ENCODE measurements around the gene GJA5.

Gene GJA5

GRCh38 chr1:147760481-147761260 is at the start of gene GJA5:
GJA5 (minus strand) TSS chr1:147760602; CDS start chr1:147759238, 1,364 bp downstream.
- TF ChIP-seq, protein P1, sequence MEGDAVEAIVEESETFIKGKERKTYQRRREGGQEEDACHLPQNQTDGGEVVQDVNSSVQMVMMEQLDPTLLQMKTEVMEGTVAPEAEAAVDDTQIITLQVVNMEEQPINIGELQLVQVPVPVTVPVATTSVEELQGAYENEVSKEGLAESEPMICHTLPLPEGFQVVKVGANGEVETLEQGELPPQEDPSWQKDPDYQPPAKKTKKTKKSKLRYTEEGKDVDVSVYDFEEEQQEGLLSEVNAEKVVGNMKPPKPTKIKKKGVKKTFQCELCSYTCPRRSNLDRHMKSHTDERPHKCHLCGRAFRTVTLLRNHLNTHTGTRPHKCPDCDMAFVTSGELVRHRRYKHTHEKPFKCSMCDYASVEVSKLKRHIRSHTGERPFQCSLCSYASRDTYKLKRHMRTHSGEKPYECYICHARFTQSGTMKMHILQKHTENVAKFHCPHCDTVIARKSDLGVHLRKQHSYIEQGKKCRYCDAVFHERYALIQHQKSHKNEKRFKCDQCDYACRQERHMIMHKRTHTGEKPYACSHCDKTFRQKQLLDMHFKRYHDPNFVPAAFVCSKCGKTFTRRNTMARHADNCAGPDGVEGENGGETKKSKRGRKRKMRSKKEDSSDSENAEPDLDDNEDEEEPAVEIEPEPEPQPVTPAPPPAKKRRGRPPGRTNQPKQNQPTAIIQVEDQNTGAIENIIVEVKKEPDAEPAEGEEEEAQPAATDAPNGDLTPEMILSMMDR (conservative IDR thresholded peaks at IDR 0.05; ENCODE audit: low read length): no peak
- no peak for TF ChIP-seq EZH2phosphoT487 (IDR thresholded peaks at IDR 0.05; ENCODE audit: borderline replicate concordance)
- Histone ChIP-seq H3K79me2 (ENCODE audit: insufficient read depth, low read length) (no peaks in the 10 kb centered on the region), H3K27me3 (ENCODE audit: insufficient read depth, low read length, poor library complexity, severe bottlenecking) (no peaks in the 10 kb centered on the region), H3K4me2 (ENCODE audit: low read depth, low read length, poor library complexity, severe bottlenecking) (peak within 1 kb of the TSS; percentile 81), H2AFZ (ENCODE audit: low read length) (peak within 1 kb of the TSS; percentile 50), H4K20me1 (ENCODE audit: insufficient read depth, low read length, poor library complexity, severe bottlenecking) (no peaks in the 10 kb centered on the region), H3K9me2 (replicated peaks; ENCODE audit: low read depth, low read length) (no peaks in the 10 kb centered on the region), H3K4me1 (ENCODE audit: insufficient read depth, low read length, poor library complexity, severe bottlenecking) (peaks cover 64% of the 10 kb centered on the region), H3K9ac (ENCODE audit: low read depth, low read length, poor library complexity, severe bottlenecking) (peak within 1 kb of the TSS; percentile 30), H3K36me3 (ENCODE audit: insufficient read depth, low read length) (no peaks in the 10 kb centered on the region), H3K4me3 (ENCODE audit: low read length, poor library complexity, severe bottlenecking) (no peak within 1 kb of the TSS), H3F3A (ENCODE audit: low read depth) (no peaks in the 10 kb centered on the region), H3K9me3 (ENCODE audit: insufficient read depth, low read depth, low read length) (no peaks in the 10 kb centered on the region)

DNA sequence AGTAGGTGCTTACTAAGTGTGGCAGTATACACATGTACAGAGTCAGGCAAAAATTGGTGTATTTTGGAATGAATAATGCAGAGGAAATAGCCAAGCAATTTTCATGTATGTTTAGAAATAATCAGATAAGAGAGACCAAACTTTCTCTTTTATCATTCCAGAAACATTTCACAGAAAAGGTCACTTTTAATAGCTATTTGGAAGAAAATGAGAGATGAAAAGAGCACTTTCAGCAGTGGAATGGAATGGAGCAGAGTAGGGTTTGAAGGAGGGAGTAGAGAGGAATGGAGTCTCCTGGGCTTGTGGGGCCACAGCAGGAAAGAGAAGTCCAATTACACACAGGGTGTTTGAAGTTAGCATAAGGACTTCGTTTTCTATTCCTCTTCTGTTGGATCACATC is 48.8 kb upstream of the GJA5 start:
- no peaks in the 10 kb centered on the region for H3K9me3 ChIP-seq (ENCODE audit: insufficient read depth, low read depth, low read length)
- H3K79me2 ChIP-seq (ENCODE audit: insufficient read depth, low read length): no peaks in the 10 kb centered on the region
- no peak overlapping the region for H3K4me2 ChIP-seq (ENCODE audit: low read depth, low read length, poor library complexity, severe bottlenecking)
- H4K20me1 ChIP-seq (ENCODE audit: insufficient read depth, low read length, poor library complexity, severe bottlenecking): no peaks in the 10 kb centered on the region
- no peak overlapping the region for H2AFZ ChIP-seq (ENCODE audit: low read length)
- no peaks in the 10 kb centered on the region for H3F3A ChIP-seq (ENCODE audit: low read depth)
- H3K4me3 ChIP-seq (ENCODE audit: low read length, poor library complexity, severe bottlenecking): no peak overlapping the region
- no peak for TF ChIP-seq EZH2phosphoT487 (IDR thresholded peaks at IDR 0.05; ENCODE audit: borderline replicate concordance)
- TF ChIP-seq, protein P1 (conservative IDR thresholded peaks at IDR 0.05; ENCODE audit: low read length): no peak
- no peak overlapping the region for H3K9ac ChIP-seq (ENCODE audit: low read depth, low read length, poor library complexity, severe bottlenecking)
- H3K4me1 ChIP-seq (ENCODE audit: insufficient read depth, low read length, poor library complexity, severe bottlenecking): peaks cover 26% of the 10 kb centered on the region
- no peaks in the 10 kb centered on the region for H3K9me2 ChIP-seq (replicated peaks; ENCODE audit: low read depth, low read length)
- H3K36me3 ChIP-seq (ENCODE audit: insufficient read depth, low read length): no peaks in the 10 kb centered on the region
- H3K27me3 ChIP-seq (ENCODE audit: insufficient read depth, low read length, poor library complexity, severe bottlenecking): no peaks in the 10 kb centered on the region

GRCh38 chr1:147808025-147808424 is 47.6 kb upstream of the GJA5 start:
- Histone ChIP-seq H3K4me1 (ENCODE audit: insufficient read depth, low read length, poor library complexity, severe bottlenecking) (peaks cover 18% of the 10 kb centered on the region), H3K9me3 (ENCODE audit: insufficient read depth, low read depth, low read length) (no peaks in the 10 kb centered on the region), H2AFZ (ENCODE audit: low read length) (no peak overlapping the region), H3K4me2 (ENCODE audit: low read depth, low read length, poor library complexity, severe bottlenecking) (no peak overlapping the region), H3K36me3 (ENCODE audit: insufficient read depth, low read length) (no peaks in the 10 kb centered on the region), H3F3A (ENCODE audit: low read depth) (no peaks in the 10 kb centered on the region), H4K20me1 (ENCODE audit: insufficient read depth, low read length, poor library complexity, severe bottlenecking) (no peaks in the 10 kb centered on the region), H3K9ac (ENCODE audit: low read depth, low read length, poor library complexity, severe bottlenecking) (no peak overlapping the region), H3K9me2 (replicated peaks; ENCODE audit: low read depth, low read length) (no peaks in the 10 kb centered on the region), H3K79me2 (ENCODE audit: insufficient read depth, low read length) (no peaks in the 10 kb centered on the region), H3K4me3 (ENCODE audit: low read length, poor library complexity, severe bottlenecking) (no peak overlapping the region), H3K27me3 (ENCODE audit: insufficient read depth, low read length, poor library complexity, severe bottlenecking) (no peaks in the 10 kb centered on the region)
- TF ChIP-seq EZH2phosphoT487 (IDR thresholded peaks at IDR 0.05; ENCODE audit: borderline replicate concordance): no peak
- TF ChIP-seq, protein P1 (conservative IDR thresholded peaks at IDR 0.05; ENCODE audit: low read length): no peak

All from Loucy (cell line).